GM12875 (cell line): ENCODE data around the gene MPPED2.

Source experiments
- H3K4me3 ChIP-seq: one replicate; pipeline ENCODE4 v1.5.1; 2011; ENCODE audit warnings: low read depth, low read length, control low read depth
- CTCF ChIP-seq: IDR thresholded peaks from 2 replicates; pipeline ENCODE4 v1.5.1; 2011; ENCODE audit warnings: low read depth, mild to moderate bottlenecking, control low read depth, inconsistent platforms, low read length, moderate library complexity, borderline replicate concordance; ENCODE audit not compliant: insufficient read depth

The MPPED2 gene

GRCh38 chr11:30549565-30549964, 36.6 kb downstream of the MPPED2 start:
- TF ChIP-seq CTCF: no peak
- no peak overlapping the region for H3K4me3 ChIP-seq

DNA sequence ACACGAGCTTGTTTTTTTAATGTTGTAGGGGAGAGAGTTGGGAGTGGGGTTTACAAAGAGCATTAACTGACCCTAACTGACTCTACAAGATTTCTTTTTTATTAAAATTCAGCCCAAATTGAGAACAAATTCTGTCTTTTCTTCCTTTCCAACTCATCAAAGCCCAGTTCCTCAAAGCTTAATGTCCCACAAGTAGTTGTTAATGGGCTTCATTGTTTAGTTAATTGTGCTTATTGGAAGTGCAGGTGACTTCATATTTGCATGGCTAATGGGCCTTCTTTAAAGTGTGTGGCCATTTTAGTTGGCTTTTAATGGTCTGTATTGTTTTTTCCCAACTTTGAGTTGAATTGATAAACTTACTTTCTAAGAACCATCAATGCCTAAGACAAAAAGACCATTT, 39.8 kb downstream of the MPPED2 start:
- no peak overlapping the region for H3K4me3 ChIP-seq
- TF ChIP-seq CTCF: no peak

DNA sequence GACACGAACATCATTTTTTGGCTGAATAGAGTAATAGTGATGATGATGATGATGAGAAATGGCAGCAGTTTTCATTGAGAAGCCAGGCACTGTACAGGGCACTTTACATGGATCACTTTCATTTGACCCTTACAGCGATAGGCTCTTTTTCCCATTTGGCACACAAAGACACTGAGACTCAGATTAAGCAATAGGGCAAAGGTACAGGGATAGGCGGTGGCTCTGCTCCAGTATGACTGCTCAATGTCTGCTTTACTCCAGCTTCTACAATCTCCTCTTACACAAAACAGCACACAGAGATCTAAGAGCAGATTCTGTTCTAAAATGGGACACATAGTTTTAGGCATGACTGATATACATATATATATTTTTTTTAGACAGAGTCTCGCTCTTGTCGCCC, 40.6 kb downstream of the MPPED2 start:
- TF ChIP-seq CTCF: no peak
- no peak overlapping the region for H3K4me3 ChIP-seq

- TF ChIP-seq CTCF: no peak
- no peak overlapping the region for H3K4me3 ChIP-seq
Observed at GRCh38 chr11:30543066-30543465, 43.1 kb downstream of the MPPED2 start.

GRCh38 chr11:30540781-30541180, 45.4 kb downstream of the MPPED2 start:
- TF ChIP-seq CTCF: no peak
- no peak overlapping the region for H3K4me3 ChIP-seq

DNA sequence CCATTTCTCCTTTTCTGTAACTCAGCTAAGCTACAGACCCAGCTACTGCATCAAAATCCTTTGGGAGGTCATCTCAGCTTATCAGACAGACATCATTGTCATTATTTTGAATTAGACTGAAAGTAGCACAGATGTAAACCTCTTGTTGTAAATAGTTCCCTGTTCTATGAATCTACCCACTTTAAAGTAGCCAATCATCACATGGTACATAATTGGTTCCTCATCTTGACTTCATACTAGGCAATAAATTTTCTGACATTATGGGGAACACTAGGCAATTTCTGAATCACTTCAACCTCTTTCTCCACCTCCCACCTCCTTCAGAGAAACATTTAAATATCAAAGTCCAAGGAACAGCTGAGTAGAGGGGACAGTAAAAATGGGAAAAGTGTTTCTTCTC, 47.9 kb downstream of the MPPED2 start:
- H3K4me3 ChIP-seq: no peak overlapping the region
- TF ChIP-seq CTCF: no peak

- no peak for TF ChIP-seq CTCF
- H3K4me3 ChIP-seq: no peak overlapping the region
Observed at GRCh38 chr11:30535818-30536217, 50.3 kb downstream of the MPPED2 start.
